GM12873 (cell line): Measurements from ENCODE around the gene PYGM.

ENCODE experiments used
- CTCF ChIP-seq: IDR thresholded peaks from 2 replicates; pipeline ENCODE4 v1.5.1; 2012; ENCODE audit warnings: low read depth, mild to moderate bottlenecking, moderate library complexity, low read length, control low read depth; ENCODE audit not compliant: insufficient read depth; ENCODE audit errors: missing control alignments

The PYGM gene

GRCh38 chr11:64764753-64765152 is 5.0 kb upstream of the PYGM start:
- no peak for TF ChIP-seq CTCF

DNA sequence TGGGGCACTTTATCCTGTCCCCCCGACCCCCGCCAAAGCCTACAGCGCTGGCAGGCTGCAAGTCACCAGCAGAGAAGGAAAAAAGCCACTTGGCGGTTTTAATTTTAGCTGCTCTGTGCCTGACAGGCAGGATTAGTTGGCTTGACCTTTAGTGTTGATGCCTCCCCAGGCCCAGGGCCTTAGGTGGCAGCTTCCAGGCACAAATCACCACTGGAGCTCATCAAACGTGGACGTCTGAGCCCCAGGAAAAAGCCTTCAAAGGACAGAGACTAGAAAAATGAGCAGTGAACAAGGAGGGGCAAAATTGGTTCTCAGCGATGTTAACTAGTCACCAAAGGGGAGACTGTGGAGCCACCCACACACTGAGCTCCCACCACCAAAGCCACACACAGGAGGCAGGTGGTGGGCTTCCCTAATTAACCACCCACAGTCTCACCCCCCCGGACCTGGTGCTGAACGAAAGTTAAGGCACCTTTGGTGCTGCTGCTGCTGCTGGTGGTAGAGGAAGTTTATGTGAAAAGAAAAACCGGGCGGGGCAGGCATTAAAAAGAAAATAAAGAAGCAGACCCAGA is 4.4 kb upstream of the PYGM start:
- no peak for TF ChIP-seq CTCF

DNA sequence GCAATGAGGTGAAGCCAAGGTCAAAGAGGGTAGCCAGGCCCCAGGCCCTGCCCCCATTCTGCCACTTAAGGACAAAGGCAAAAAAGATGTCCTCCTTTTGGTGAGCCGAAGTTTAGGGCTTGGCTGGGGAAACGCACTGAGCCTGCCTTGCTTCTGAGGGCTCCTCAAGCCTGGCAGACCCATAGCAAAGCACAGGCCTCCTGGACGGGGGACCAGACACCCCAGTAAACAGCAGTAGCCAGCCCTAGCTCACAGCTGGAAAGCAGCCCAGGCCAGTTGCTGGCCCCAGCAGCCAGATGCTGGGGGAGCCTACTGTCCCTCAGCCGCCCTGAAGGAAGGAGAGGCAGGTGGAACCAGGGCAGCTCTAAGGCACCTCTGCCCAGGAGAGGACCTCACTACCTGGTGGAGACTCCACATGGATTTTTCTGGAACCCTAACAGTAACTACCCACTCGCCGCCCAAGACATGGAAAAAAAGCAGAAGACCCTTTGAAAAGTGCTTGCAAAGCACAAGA is 3.8 kb upstream of the PYGM start:
- no peak for TF ChIP-seq CTCF

GRCh38 chr11:64762674-64763525 is 3.1 kb upstream of the PYGM start:
- TF ChIP-seq CTCF, result no peak

GRCh38 chr11:64762277-64762673 is 2.5 kb upstream of the PYGM start:
- no peak for TF ChIP-seq CTCF

DNA sequence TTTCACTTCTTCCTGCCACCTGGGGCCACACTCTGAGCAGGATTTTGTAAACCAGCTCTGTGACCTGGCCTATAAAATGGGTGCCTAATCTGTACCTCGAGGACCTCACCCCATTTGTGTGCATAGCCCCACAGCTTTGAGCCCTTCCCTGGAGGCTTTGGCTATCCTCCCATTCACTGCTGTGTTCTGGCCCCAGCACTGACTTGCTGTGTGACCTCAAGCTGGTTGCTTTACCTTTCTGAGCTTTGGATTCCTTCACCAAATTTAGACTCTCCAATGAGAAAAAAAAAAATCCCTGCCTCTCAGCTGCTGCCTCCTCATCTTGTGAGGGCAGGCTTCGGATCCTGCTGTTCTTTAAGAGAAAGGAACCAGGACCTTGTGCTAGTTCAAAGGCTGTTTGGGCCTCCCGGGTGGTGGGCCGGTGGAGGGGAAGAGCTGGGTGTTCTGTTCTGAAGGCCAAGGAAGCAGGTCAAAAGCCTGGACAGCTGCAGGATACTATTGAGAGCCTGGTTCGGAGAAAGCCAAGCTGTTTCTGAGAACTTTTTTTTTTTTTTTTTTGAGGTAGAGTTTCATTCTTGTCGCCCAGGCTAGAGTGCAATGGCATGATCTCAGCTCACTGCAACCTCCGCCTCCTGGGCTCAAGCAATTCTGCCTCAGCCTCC is 1.1 kb upstream of the PYGM start:
- TF ChIP-seq CTCF, result no peak

- TF ChIP-seq CTCF, result no peak
Observed at GRCh38 chr11:64759131-64759721, 548 bp downstream of the PYGM start.
